ENCODE data around the gene MED29.

Gene MED29

GRCh38 chr19:39415111-39416046, 24.2 kb downstream of the MED29 start:
- peaks cover 14% of the 10 kb centered on the region for H3K4me1 ChIP-seq
- in situ Hi-C loops (cut with MboI; ENCODE audit: low sequenced_read_pairs), result loop anchor here (10.0 kb wide), 1 partner anchor 301 kb away; no protein-coding TSS in a partner anchor
- DNase-seq (ENCODE audit: low spot score in 2 of 2), result no peak
- peaks cover 22% of the 10 kb centered on the region for H3K36me3 ChIP-seq (replicated peaks)
- H3K9me3 ChIP-seq, result no peaks in the 10 kb centered on the region
- no peaks in the 10 kb centered on the region for H3K27me3 ChIP-seq (ENCODE audit: low read depth)
- no peak overlapping the region for H3K4me3 ChIP-seq

DNA sequence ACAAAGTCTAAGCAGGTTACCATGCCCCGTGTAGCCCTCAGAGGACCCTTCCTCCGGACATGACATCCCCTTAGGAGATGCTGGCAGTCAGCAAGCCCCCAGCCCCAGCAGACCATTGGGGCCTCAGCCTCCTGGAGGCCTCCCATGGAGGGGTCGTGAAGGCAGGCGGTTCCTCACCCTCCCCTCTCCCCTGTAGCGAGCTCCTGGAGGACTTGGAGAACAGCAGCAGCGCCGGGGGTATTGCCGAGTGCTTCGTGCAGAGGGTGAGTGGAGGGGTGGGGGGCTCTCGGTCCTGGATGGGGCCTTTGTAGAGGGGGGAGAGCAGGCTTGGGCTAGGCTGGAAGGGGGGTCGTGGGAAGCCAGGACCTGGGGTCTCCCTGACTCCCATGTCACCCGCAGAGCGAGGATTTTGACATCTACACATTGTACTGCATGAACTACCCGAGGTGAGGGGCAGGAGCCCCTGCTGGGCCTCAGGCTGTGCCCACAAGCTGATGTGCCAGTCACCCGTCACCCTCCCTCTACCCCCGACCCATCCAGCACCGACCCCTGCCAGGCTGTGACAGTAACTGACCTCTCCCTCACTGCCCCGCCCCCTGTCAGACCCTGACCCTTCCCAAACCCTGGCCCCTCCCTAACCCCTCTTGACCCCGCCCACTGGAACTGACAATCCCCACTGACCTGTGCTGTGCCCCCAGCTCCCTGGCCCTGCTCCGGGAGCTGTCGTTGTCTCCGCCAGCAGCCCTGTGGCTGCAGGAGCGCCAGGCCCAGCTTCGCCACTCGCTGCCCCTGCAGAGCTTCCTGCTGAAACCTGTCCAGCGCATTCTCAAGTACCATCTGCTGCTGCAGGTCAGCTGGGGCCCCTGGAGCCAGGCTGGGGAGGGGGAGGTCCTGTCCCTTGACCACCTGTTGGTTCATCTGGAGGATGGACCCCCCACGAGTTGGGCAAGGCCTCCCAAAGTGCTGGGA, 25.3 kb downstream of the MED29 start:
- no peak overlapping the region for H3K4me3 ChIP-seq
- in situ Hi-C loops (cut with MboI; ENCODE audit: low sequenced_read_pairs), result loop anchor here (10.0 kb wide), 1 partner anchor 302 kb away; no protein-coding TSS in a partner anchor

GRCh38 chr19:39417463-39418181, 26.4 kb downstream of the MED29 start:
- Histone ChIP-seq H3K4me1 (peaks cover 6% of the 10 kb centered on the region), H3K9me3 (no peaks in the 10 kb centered on the region), H3K27me3 (ENCODE audit: low read depth) (no peaks in the 10 kb centered on the region), H3K4me3 (no peak overlapping the region), H3K36me3 (replicated peaks) (peaks cover 35% of the 10 kb centered on the region)
- DNase-seq (ENCODE audit: low spot score in 2 of 2), result no peak
- in situ Hi-C loops (cut with MboI; ENCODE audit: low sequenced_read_pairs), result loop anchor here (10.0 kb wide), 1 partner anchor 303 kb away; no protein-coding TSS in a partner anchor

More for the DNA sequence above, 25.3 kb downstream of the MED29 start:
- no peak for DNase-seq (ENCODE audit: low spot score in 2 of 2)
- Histone ChIP-seq H3K36me3 (replicated peaks) (peaks cover 28% of the 10 kb centered on the region), H3K9me3 (no peaks in the 10 kb centered on the region), H3K4me1 (peaks cover 9% of the 10 kb centered on the region), H3K27me3 (ENCODE audit: low read depth) (no peaks in the 10 kb centered on the region)

GRCh38 chr19:39419003-39419402, 27.8 kb downstream of the MED29 start:
- no peak for DNase-seq (ENCODE audit: low spot score in 2 of 2)
- in situ Hi-C loops (cut with MboI; ENCODE audit: low sequenced_read_pairs), result loop anchor here (10.0 kb wide), 1 partner anchor 304 kb away; no protein-coding TSS in a partner anchor
- peaks cover 6% of the 10 kb centered on the region for H3K4me1 ChIP-seq
- no peaks in the 10 kb centered on the region for H3K27me3 ChIP-seq (ENCODE audit: low read depth)
- no peak overlapping the region for H3K4me3 ChIP-seq
- H3K36me3 ChIP-seq (replicated peaks), result peaks cover 43% of the 10 kb centered on the region
- H3K9me3 ChIP-seq, result no peaks in the 10 kb centered on the region

- Histone ChIP-seq H3K4me1 (no peaks in the 10 kb centered on the region), H3K4me3 (no peak overlapping the region), H3K36me3 (replicated peaks) (peaks cover 43% of the 10 kb centered on the region), H3K27me3 (ENCODE audit: low read depth) (no peaks in the 10 kb centered on the region), H3K9me3 (no peaks in the 10 kb centered on the region)
- in situ Hi-C loops (cut with MboI; ENCODE audit: low sequenced_read_pairs), result no loop called here
- DNase-seq (ENCODE audit: low spot score in 2 of 2), result no peak
These were observed 29.6 kb downstream of the MED29 start for GRCh38 chr19:39420769-39421168.

DNA sequence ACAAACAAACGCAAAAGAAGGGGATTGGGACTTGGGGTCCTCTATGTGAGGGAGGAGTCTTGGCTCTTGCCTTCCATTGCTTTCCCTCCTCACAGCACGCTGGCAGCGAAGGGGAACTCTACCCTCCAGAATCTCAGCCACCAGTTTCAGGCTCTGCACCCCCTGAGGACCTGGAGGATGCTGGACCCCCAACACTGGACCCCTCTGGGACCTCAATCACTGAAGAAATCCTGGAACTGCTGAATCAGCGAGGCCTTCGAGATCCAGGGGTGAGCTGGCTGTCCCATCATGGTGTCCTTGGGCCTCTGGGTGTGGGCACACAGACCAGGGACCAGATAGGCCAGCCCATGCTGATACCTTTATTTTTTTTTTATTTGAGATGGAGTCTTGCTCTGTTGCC, 30.8 kb downstream of the MED29 start:
- DNase-seq (ENCODE audit: low spot score in 2 of 2), result no peak
- Histone ChIP-seq H3K4me1 (no peaks in the 10 kb centered on the region; the same call in 1 of the 2 replicates), H3K9me3 (no peaks in the 10 kb centered on the region), H3K27me3 (ENCODE audit: low read depth) (no peaks in the 10 kb centered on the region), H3K4me3 (no peak overlapping the region), H3K36me3 (replicated peaks) (peaks cover 41% of the 10 kb centered on the region)
- in situ Hi-C loops (cut with MboI; ENCODE audit: low sequenced_read_pairs), result no loop called here

DNA sequence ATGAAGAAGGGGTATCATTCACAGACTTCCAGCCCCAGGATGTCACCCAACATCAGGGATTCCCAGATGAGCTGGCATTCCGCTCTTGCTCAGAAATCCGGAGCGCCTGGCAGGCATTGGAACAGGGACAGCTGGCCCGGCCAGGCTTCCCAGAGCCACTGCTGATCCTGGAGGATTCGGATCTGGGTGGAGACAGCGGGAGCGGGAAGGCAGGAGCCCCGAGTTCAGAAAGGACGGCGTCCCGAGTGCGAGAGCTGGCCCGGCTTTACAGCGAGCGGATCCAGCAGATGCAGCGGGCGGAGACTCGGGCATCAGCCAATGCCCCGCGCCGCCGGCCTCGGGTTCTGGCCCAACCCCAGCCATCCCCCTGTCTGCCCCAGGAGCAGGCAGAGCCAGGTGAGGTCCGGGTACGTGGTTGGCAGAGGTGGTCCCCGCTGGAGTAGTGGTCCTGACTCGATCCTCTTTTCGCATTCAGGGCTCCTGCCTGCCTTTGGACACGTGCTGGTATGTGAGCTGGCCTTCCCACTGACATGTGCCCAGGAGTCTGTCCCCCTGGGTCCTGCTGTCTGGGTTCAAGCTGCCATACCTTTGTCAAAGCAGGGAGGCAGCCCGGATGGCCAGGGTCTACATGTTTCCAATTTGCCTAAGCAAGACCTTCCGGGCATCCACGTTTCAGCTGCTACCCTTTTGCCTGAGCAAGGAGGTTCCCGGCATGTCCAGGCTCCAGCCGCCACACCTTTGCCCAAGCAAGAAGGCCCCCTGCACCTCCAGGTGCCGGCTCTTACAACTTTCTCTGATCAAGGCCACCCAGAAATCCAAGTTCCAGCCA, 32.3 kb downstream of the MED29 start:
- no peaks in the 10 kb centered on the region; the same call in 1 of the 2 replicates for H3K4me1 ChIP-seq
- H3K27me3 ChIP-seq (ENCODE audit: low read depth), result no peaks in the 10 kb centered on the region
- DNase-seq (ENCODE audit: low spot score in 2 of 2), result no peak
- no peak overlapping the region for H3K4me3 ChIP-seq
- in situ Hi-C loops (cut with MboI; ENCODE audit: low sequenced_read_pairs), result no loop called here
- peaks cover 38% of the 10 kb centered on the region for H3K36me3 ChIP-seq (replicated peaks)
- no peaks in the 10 kb centered on the region for H3K9me3 ChIP-seq

DNA sequence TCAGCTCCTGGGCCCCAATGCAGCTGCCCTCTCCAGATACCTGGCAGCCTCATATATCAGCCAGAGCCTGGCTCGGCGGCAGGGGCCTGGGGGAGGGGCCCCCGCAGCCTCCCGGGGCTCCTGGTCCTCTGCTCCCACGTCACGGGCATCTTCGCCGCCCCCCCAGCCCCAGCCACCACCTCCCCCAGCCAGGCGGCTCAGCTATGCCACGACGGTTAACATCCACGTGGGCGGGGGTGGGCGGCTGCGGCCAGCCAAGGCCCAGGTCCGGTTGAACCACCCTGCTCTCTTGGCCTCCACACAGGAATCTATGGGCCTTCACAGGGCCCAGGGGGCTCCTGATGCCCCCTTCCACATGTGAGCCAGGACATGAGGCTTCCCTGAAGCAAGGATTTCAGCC, 33.8 kb downstream of the MED29 start:
- DNase-seq (ENCODE audit: low spot score in 2 of 2), result no peak
- Histone ChIP-seq H3K4me1 (no peaks in the 10 kb centered on the region; the same call in 1 of the 2 replicates), H3K9me3 (no peaks in the 10 kb centered on the region), H3K36me3 (replicated peaks) (peaks cover 29% of the 10 kb centered on the region), H3K4me3 (no peak overlapping the region), H3K27me3 (ENCODE audit: low read depth) (no peaks in the 10 kb centered on the region)
- in situ Hi-C loops (cut with MboI; ENCODE audit: low sequenced_read_pairs), result no loop called here

DNA sequence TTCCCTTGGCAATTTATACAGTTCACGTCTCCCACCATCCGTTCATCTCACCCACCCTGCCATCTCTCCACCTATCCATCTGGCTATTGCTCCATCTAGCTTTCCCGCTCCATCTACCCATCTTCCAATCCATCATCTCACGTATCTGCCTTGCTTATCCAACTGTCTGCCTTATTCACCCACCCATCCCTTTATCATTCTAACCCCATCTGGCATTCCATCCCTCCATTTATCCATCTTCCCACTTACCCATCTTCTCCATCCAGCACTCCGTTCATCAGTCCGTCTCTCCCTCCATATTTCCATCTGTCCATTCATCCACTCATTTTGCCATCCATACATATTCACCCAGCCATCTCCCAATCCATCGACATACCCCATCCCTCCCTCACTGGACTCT, 34.6 kb downstream of the MED29 start:
- Histone ChIP-seq H3K4me1 (peaks cover under 1% of the 10 kb centered on the region), H3K4me3 (no peak overlapping the region), H3K36me3 (replicated peaks) (peaks cover 26% of the 10 kb centered on the region), H3K9me3 (no peaks in the 10 kb centered on the region), H3K27me3 (ENCODE audit: low read depth) (no peaks in the 10 kb centered on the region)
- in situ Hi-C loops (cut with MboI; ENCODE audit: low sequenced_read_pairs), result no loop called here
- DNase-seq (ENCODE audit: low spot score in 2 of 2), result no peak

- in situ Hi-C loops (cut with MboI; ENCODE audit: low sequenced_read_pairs), result no loop called here
- H3K27me3 ChIP-seq (ENCODE audit: low read depth), result no peaks in the 10 kb centered on the region
- peaks cover 25% of the 10 kb centered on the region for H3K36me3 ChIP-seq (replicated peaks)
- peaks cover 4% of the 10 kb centered on the region for H3K4me1 ChIP-seq
- no peak overlapping the region for H3K4me3 ChIP-seq
- no peak for DNase-seq (ENCODE audit: low spot score in 2 of 2)
- H3K9me3 ChIP-seq, result no peaks in the 10 kb centered on the region
These were observed 35.0 kb downstream of the MED29 start for GRCh38 chr19:39426170-39426569.

- in situ Hi-C loops (cut with MboI; ENCODE audit: low sequenced_read_pairs), result no loop called here
- Histone ChIP-seq H3K4me3 (no peak overlapping the region), H3K27me3 (ENCODE audit: low read depth) (no peaks in the 10 kb centered on the region), H3K4me1 (peaks cover 6% of the 10 kb centered on the region), H3K36me3 (replicated peaks) (peaks cover 24% of the 10 kb centered on the region), H3K9me3 (no peaks in the 10 kb centered on the region)
- DNase-seq (ENCODE audit: low spot score in 2 of 2), result no peak
These were observed 36.5 kb downstream of the MED29 start for GRCh38 chr19:39427707-39428106.

- peak in 1 of 2 experiments; percentile 67 for DNase-seq (ENCODE audit: low spot score in 2 of 2)
- Histone ChIP-seq H3K36me3 (replicated peaks) (peaks cover 27% of the 10 kb centered on the region), H3K9me3 (no peaks in the 10 kb centered on the region), H3K27me3 (ENCODE audit: low read depth) (no peaks in the 10 kb centered on the region), H3K4me3 (no peak overlapping the region), H3K4me1 (peaks cover 6% of the 10 kb centered on the region)
- in situ Hi-C loops (cut with MboI; ENCODE audit: low sequenced_read_pairs), result no loop called here
These were observed 37.3 kb downstream of the MED29 start for GRCh38 chr19:39428283-39429112.
